Esophagus muscularis mucosa (tissue), 4 donors: Measurements from ENCODE around the gene GALNTL6.

Source experiments
- EP300 ChIP-seq: sonication (generic); formaldehyde crosslinking; IDR thresholded peaks from one replicate; pipeline ENCODE4 v1.6.1; 2017; ENCODE audit warnings: antibody characterized with exemption
- POLR2A ChIP-seq: fragments of 450-650 bp; IDR thresholded peaks from one replicate; pipeline ENCODE4 v1.6.1; 2017; ENCODE audit warnings: antibody characterized with exemption, moderate library complexity, mild to moderate bottlenecking, low read depth
- POLR2AphosphoS5 ChIP-seq, 2 donors: sonication (generic); formaldehyde crosslinking; IDR thresholded peaks; one replicate each; pipeline ENCODE4 v1.6.1; 2017; ENCODE audit warnings: antibody characterized with exemption in 2 of 2
- TF ChIP-seq, protein P1 (sequence below), 3 experiments: fragments of 200-600 bp in 2 of 3; fragments of 450-650 bp in 1 of 3; sonication (generic) in 2 of 3; IDR thresholded peaks; one replicate each; pipeline ENCODE4 v1.5.1; 2017 to 2019; ENCODE audit warnings: antibody characterized with exemption in 3 of 3, mild to moderate bottlenecking in 2 of 3, moderate library complexity in 1 of 3

GRCh38 chr4:172109466-172109865 is 296.3 kb downstream of the GALNTL6 start:
- TF ChIP-seq, protein P1, sequence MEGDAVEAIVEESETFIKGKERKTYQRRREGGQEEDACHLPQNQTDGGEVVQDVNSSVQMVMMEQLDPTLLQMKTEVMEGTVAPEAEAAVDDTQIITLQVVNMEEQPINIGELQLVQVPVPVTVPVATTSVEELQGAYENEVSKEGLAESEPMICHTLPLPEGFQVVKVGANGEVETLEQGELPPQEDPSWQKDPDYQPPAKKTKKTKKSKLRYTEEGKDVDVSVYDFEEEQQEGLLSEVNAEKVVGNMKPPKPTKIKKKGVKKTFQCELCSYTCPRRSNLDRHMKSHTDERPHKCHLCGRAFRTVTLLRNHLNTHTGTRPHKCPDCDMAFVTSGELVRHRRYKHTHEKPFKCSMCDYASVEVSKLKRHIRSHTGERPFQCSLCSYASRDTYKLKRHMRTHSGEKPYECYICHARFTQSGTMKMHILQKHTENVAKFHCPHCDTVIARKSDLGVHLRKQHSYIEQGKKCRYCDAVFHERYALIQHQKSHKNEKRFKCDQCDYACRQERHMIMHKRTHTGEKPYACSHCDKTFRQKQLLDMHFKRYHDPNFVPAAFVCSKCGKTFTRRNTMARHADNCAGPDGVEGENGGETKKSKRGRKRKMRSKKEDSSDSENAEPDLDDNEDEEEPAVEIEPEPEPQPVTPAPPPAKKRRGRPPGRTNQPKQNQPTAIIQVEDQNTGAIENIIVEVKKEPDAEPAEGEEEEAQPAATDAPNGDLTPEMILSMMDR (IDR thresholded peaks at IDR 0.05), result no peak
- TF ChIP-seq POLR2A (no peak), POLR2AphosphoS5 (IDR thresholded peaks at IDR 0.05) (no peak), EP300 (no peak)
